ENCODE data around the gene LAMA1.
"Not testable (repeated sequence)": the region's sequence is repeated elsewhere in the genome, so short reads cannot be mapped to it uniquely, and the experiment has no call there.

LAMA1 gene

DNA sequence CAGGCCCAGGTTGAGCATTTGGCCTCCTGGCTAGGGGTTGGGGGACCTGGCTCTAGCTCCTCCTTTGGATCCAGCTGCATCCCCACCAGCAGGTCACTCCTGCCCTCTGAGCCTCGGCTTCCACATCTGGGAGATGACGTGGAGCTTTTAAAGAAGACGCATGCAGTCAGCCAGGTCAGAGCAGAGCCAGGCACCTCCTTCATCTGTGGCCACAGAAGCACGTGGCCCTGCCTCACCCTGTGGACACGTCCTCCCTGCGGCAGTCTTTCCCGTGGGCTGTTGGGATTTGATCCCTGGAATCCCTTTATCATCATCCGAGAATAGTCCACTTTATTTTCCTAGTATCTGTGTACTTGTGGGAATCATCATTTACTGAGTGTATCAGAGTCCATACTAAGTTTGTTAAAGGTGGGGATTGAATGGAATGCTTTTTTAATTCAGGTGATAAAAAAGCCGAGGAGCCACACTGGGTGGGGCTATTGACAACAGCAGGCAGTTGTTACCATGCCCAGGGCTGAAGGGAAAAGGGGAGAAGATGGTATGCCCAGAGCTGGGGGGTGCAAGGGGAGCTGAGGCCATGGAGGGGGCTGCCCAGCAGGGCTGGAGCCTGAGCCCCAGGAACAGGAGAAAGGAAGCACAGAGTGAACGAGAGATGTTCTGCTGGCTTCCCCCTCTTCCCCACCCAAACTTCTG lies 170.1 kb downstream of the LAMA1 start:
- no peak for DNase-seq

DNA sequence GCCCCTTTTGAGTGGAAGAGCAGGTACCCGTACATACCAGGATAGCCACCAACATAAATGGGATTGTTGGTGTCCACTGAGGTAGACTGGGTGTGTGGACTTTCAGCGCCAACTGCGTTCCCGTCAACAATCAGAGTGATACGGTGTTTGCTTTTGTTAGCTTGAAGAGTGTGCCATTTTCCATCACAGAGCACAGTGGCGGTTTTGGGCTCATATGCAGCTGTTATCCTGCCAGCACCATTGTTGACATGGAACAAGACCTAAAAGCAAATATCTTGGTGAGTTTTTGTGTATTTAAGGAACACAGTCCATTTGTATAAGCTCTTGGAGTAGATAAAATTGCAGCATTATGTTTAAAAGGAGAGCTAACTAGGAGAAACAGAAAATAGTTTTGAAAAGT lies 174.5 kb downstream of the LAMA1 start:
- no peak for DNase-seq

DNA sequence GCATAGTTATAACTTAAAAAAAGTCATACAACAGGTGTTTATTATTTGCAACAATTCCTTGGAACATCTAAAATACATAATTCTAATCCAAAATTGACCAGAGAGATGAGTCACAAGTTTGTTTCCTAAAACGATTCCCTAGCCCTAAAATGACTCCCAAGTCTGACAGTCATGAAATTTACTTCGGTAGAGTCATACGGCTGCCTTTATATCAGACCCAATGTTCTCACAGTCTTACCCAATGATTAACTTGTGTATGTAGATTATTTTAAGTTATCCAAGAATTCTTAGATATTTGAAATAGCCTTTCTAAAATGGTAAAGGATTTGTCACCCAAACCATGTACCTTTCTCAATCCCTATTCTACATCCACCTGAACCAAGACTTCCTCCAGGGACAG lies 174.9 kb downstream of the LAMA1 start:
- no peak for DNase-seq

DNA sequence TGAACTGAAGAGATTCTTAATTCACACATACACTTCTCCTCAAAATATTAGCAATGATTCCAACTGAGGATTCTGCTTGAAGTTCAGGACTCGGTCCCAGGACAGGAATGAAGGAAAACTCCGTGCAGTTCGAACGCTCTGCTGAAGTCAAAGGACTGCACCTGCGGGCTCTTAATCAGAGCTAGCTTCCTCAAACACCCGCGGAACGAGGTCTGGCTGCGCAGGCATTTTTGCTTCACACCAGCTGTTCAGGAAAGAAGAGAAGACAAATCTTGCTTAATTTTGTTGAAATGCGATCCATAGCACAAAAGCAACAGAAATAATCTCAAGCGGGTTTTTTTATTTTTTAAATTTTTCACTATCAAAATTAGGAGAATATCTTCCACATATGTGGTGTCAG lies 175.6 kb downstream of the LAMA1 start:
- no peak for DNase-seq

DNA sequence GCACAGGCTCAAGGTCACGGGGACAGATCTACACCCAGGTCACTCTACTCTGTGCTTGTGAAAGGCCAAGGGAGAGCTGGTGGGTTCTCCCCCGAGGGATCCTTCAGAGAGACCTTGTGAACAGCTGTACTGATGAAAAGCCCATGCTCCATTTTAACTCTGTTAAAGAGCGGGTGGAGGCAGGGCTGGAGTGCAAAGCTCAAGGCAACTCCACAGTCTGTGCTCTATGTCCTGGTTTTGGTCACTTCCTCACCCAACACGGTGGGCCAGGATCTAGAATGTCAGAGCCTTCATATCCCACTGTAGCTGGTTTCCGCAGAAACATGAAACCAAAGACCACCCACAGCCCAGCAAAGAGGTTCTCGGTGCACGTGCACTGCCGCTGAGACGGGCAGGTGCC lies 177.1 kb downstream of the LAMA1 start:
- DNase-seq, result no peak

DNA sequence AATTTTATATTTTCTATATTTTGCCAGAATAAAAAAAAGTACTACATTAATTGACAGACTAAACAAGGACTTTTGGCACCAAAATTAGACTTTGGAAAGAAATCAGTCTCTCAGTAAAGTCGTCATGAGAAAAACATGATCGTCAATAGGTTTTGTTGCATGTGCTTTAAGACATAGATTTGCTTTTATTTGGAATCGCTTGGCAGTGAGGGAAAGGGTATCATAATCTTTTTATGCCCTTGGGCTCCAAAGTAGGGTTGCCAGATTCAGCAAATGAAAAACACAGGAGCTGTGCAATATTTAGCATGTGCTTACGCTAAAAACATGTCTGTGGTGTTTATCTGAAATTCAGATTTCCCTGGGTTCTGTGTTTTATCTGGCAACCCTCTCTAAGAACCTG lies 177.6 kb downstream of the LAMA1 start:
- no peak for DNase-seq

DNA sequence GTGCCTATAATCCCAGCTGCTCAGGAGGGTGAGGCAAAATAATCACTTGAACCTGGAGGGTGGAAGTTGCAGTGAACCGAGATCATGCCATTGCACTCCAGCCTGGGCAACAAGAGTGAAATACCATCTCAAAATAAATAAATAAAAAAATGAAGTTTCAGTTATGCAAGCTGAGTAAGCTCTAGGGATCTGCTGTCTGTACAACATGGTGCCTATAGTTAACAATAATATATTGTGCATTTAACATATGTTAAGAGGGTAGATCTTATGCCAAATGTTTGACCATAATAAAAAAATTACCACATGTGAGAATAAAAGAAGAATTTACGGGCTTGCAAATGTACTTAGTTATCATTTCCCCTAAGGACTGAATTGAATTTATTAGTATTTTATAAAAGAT lies 179.2 kb downstream of the LAMA1 start:
- DNase-seq, result not testable (repeated sequence)

DNA sequence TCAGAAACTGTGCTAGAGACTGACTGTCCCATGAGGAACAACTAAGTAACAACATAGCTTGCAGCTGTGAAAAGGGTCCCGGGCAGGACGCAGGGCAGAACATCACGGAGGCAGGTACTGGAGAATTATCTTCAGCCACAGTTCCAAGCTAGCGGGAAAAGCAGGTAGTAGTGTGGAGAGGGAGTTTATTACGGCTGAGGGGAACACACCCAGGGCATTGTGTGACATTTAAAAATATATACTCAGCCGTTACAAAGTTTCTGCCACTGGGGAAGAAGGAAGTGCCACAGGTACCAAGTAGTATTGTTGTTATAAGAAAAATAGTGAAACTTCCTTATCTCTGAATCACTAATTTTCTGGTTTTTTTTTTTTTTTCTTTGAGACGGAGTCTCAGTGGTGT lies 179.6 kb downstream of the LAMA1 start:
- no peak for DNase-seq

DNA sequence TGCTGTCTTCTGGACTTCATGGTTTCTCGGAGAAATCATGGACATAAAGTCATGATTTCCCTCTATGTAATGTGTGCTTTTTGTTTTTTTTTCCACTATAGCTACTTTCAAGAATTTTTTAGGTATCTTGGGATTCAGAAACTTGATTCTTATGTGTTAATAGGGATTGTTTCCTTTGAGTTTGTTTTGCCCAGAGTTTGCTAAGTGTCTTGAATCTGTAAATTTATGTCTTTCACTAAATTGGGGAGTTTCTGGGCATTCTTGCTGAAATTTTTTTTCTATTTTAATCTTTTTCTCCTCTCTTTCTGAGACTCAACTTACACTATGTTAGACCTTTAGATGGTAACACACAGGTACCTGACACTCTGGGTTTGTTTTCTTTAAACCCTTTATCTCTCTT lies 182.7 kb downstream of the LAMA1 start:
- DNase-seq, result no peak

DNA sequence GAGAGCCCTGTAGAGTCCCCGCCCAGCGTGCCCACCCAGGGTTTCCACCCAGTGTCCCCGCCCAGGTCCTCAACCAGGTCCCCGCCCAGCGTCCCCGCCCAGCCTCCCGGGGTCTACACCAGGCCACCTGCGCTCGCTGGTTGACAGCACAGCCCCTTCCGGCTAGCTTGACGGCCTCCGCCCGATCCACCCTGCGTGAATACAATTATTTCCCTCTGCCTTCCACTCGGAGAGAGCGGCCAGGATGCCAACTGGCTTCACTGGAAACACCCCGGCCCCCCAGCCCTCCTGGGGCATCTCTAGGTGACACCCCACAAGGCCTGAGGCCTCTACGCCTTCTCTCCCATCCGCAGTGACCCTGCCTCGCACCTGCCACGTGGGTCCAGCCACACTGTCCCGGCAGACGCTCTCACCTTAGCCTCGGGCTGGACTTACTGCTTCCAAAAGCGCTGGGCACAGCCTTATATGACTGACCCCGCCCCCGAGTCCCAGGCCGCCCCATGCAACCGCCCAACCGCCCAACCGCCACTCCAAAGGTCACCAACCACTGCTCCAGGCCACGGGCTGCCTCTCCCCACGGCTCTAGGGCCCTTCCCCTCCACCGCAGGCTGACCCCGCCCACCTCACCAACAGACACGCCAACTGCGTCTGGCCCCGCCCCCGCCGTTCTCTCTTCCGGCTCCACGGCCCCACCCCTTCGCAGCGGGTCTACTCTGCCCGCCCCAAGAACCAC lies 188.1 kb downstream of the LAMA1 start:
- DNase-seq, result no peak

DNA sequence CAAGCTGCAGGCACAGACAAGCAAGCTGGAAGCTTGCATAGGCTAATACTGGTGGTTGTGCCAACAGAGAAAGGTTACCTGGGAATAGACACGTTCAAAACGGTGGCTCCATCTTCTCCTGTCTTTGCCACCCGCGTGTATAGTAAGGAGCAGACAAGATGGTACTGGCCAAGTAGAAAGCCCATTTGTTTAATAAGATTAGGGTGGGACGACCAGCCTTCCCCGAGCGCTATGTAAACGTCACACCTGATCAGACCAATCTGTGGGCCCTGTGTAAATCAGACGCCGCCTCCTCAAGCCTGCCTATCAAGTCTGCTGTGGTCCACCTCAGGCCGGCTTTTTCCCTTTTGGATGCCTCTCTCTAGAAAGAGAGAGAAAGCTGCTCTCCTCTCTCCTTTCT lies 189.2 kb downstream of the LAMA1 start:
- DNase-seq, result no peak

DNA sequence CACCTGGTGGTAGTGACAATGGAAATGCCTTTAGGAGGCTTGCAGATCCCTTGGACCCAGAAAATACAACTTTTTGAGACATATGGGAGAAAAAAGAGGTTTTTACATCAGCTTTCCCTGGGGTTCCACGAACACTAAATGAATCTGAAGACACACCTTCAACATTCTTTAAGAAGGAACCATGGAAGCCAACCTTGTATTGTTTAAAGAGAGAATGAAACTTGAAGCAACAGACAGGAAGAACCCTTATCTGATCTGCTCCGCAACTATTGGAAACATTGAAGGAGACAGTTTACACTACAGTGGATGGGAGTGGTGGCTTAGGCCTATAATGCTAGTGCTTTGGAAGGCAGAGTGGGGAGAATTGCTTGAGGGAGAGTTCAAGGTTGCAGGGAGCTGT lies 190.4 kb downstream of the LAMA1 start:
- no peak for DNase-seq

DNA sequence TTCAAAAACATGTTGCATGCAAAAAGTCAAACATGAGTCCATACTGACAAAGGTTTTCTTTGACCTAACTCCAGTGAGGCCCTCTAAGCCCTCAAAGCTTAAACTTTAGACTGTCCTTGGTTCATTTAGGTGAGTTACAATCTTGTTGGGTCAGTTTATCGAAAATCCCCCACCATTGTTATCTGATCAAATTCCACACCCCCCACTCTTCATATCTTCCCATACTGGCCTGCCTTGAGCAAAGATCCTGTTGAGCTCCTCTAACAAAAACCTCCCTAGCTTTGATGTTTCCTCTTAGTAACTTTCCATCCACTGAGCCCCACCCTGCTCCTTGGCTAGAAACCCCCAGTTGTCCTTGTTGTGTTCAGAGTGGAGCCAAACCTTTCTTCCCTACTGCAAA lies 194.4 kb downstream of the LAMA1 start:
- DNase-seq, result no peak

DNA sequence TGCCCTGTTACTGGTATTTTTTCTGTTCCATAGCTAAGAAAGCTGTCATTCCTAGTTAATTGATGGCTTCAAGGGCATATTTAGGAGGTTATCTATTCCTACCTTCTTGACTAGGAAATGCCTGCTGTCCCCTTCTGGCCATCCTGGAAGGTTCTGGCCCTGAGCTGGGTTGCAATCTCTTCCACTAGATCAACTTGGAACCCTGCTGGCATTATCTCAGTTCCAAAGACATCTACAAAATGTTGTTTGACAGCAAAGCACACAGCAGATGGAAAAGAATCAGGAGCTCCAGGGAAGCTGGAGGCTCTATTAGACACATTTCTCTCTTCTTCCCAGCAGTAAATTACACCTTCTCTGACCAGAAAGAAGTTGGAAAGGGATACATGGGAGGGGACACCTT lies 196.0 kb downstream of the LAMA1 start:
- no peak for DNase-seq

DNA sequence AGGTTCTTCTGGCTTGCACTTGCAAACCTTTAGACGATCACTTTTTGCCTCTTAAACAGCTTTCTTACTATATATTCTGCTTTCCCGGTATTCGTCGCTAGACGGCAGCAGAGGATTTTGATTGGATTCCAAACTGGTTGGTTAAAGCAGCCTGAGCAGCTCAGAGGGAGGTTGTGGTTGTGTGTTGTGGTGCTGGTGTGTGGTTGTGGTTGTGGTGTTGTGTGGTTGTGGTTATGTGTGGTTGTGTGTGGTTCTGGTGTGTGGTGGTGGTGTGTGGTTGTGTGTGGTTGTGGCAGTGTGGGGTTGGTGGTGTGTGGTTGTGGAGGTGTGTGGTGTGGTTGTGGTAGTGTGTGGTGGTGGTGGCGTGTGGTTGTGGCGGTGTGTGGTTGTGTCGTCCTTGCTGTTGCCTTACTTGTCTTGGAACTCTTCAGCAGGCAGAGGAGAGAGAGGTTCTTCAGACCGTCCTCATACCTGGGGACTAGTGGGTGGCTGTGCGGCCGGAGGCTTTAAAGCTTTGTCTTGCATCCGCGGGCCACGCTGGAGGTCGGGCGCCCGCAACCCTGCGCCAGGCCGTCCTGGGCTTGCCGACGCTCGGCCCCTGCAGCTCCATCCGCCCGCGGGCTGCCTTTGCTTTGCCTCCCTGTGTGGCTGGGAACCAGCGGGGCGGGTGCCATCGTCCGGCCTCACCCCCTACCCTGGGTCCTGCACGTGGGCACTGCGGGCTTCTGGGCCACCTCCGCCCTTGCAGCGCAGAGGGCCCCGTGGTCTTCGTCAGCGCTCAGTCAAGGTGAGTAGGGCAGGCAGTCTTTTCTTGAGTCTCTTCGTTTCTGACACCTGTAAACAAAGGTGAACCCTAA lies 197.3 kb downstream of the LAMA1 start:
- no peak for DNase-seq

DNA sequence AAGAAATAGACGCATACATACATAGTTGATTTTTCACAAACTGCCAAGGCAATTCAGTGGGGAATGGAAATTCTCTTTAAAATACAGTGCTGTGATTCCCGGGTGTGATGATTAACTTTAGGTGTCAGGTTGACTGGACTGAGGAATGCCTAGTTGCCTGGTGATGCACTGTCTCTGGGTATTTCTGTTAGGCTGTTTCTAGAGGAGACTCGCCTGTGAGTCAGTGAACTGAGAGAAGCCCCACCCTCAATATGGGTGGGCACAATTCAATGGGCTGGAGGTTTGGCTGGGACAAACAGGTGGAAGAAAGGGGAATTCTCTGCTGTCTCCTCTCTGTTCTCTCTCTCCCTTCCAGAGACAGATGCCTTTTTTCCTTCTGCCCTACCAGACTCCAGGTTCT lies 200.5 kb downstream of the LAMA1 start:
- no peak for DNase-seq

DNA sequence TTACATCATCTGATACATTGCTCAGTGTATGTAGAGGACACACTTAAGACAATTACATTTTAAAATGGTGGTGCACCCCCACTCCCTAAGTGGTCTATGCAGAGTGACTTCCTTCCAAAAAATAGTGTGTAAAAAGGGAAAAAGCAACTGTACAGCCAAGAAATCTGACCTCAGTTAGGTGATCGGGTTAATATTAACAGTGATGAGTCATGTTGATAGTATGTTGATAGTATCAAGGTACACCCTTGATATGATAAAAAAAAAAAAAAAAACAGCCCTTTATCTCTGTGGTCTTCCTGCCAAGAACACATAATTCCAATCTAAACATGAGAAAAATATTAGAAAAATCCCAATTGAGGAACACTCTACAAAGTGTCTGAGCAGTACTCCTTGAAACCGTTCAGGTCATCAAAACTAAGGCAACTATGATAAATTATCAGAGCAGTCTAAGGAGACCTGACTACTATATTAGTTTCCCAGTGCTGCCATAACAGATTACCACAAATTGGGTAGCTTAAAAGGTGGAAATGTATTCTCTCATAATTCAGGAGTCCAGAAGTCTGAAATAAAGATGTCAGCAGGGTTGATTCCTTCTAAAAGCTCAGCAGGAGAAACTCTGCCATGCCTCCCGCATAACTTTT lies 216.2 kb downstream of the LAMA1 start:
- no peak for DNase-seq

DNA sequence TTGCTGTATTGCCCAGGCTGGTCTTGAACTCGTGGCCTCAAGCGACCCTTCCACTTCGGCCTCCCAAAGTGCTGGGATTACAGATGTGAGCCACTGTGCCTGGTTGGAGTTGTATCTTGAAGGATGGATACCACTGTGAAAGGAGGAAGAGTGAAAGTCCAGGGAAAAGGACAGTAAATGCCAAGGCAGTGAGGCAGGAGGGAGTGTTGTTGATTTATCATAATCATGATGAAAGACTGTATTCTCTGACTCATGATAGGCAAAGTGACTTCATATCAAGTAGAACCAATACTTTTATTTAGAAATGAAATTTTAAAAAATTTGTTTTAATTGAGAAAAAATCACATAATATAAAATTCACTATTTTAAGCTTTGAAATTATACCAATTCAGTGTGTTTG lies 225.8 kb downstream of the LAMA1 start:
- no peak for DNase-seq

Data from activated CD4-positive, alpha-beta T cell treated with anti-CD3 and anti-CD28 coated beads for 4 hours (primary cell).